GM23248 (cell line): ENCODE data around the gene CLEC4C.

Experiments used
- EZH2 ChIP-seq: fragments of 200-600 bp; sonication (generic); IDR thresholded peaks from 2 replicates; pipeline ENCODE4 v1.6.1; 2018; ENCODE audit warnings: antibody characterized with exemption, mild to moderate bottlenecking; ENCODE audit not compliant: insufficient read depth, poor library complexity, severe bottlenecking
- EZH2phosphoT487 ChIP-seq: fragments of 200-600 bp; sonication (generic); IDR thresholded peaks from 2 replicates; pipeline ENCODE4 v1.6.1; 2018; ENCODE audit warnings: antibody characterized with exemption, moderate library complexity, mild to moderate bottlenecking, low read depth; ENCODE audit not compliant: insufficient read depth

GRCh38 chr12:7695566-7696197, 51.5 kb downstream of the CLEC4C start, which contains the start of gene GDF3:
- TF ChIP-seq EZH2 (no peak), EZH2phosphoT487 (no peak)
